Gastroesophageal sphincter (tissue), 3 donors: Measurements from ENCODE around the gene FBXW11.

Source experiments
- CTCF ChIP-seq, 4 experiments: fragments of 200-600 bp in 2 of 4; fragments of 450-650 bp in 2 of 4; sonication (generic) in 1 of 4; IDR thresholded peaks; one replicate each; pipeline ENCODE4 v1.5.1; 2017 to 2019; ENCODE audit warnings: antibody characterized with exemption in 4 of 4, mild to moderate bottlenecking in 2 of 4, moderate library complexity in 2 of 4
- POLR2AphosphoS5 ChIP-seq: sonication (generic); formaldehyde crosslinking; IDR thresholded peaks from one replicate; pipeline ENCODE4 v1.6.1; 2017; ENCODE audit warnings: antibody characterized with exemption

GRCh38 chr5:171968531-171968930, 37.9 kb downstream of the FBXW11 start:
- TF ChIP-seq POLR2AphosphoS5 (no peak), CTCF (IDR thresholded peaks at IDR 0.05) (no peak)
